COLO829 (cell line): ENCODE data around the gene GPR146.

Experiments used
- DNase-seq: peaks from one replicate; pipeline ENCODE4 v3.0.0; 2012; ENCODE audit warnings: low spot score

GPR146 gene

DNA sequence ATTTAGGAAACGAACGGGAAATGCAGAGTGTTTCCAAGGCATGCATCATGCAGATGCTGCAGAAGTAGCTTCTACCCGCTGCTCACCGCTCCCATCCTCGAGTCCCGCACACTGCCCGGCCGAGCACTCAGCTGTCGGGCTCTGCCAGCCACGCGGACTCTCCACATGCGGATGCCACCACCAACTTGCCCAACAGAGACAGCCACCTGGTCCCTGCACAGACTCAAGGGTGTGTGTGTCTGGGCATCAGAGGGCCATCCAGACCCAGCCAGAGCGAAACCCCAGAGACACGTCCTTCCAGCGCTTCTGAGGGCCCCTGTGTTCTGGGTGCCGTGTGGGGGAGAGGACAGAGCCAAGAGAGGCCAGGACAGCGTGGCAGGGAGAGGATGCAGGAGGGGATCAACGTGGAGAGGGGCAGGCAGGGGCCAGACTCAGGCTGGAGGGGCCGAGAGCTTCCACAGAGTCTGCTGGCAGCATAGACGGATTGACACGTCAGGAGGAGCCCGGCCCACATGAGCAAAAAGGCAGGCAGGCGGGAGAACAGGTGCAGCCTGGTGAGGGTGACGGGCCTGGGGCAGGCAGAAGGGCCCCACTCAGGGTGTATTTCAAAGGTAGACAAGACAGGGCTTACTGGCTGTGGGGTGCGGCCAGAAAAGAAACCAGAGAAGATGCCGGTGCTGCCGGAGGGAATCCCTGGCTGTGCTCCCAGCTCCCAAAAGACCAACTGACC is 61.9 kb downstream of the GPR146 start:
- no peak for DNase-seq

DNA sequence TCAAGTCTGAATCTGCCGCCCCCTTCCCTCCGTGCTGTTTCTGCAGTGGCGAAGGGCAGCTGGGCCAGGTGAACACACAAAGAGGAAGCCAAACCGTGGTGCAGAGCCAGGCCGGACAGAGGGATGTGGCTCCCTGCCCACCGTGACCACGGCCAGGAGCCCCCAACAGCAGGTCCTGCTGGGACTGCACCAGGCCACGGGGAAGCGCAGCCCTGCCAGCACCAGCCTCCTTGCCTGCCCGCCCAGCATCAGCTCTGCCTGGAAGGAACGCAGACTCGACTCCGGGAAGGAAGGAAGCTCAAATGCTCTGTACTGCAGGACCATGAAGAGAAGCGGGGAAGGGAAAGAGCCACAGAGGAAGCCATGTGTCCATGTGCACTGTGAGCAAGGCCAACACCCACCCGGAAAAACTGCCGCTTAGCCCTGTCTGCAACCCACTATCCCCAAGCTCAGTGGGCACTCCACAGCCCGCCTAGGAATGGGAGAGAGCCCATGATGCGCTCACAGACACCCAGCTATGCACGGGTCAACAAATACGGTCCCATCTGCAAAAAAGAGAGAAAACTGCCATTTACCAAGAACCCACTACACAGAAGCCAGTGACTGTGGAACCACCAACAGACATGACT is 62.6 kb downstream of the GPR146 start:
- DNase-seq: no peak

DNA sequence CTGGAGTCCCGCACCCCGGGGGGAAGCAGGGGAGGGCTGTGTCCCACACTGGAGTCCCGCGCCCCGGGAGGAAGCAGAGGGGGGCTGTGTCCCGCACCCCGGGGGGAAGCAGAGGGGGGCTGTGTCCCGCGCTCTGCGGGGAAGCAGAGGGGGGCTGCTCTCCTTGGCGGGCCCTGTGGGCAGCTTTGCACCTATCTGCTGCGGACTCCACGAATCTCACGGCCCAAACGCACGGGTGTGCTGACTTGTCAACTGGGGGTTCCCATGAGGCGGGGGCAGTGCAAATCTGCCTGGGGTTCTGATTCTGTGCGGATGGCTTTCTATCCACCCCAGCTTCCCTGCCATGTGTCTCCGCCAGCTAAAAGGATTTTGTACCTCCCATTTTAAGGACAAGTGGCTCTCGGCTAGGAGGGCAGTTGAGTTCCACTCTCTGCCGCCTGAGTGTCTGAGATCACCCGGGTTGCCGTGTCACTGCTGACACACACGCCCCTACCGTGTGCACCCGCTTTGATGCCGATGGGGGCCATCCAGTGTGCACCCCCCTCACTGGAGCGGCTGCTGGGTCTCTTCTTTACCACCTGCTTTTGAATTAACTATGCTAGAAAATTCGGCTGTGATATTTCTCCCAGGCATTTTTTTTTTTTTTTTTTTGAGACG is 64.0 kb downstream of the GPR146 start:
- DNase-seq: no peak
